ENCODE measurements around the gene OGDH.
"Not testable (repeated sequence)": the region's sequence is repeated elsewhere in the genome, so short reads cannot be mapped to it uniquely, and the experiment has no call there.

Gene OGDH

DNA sequence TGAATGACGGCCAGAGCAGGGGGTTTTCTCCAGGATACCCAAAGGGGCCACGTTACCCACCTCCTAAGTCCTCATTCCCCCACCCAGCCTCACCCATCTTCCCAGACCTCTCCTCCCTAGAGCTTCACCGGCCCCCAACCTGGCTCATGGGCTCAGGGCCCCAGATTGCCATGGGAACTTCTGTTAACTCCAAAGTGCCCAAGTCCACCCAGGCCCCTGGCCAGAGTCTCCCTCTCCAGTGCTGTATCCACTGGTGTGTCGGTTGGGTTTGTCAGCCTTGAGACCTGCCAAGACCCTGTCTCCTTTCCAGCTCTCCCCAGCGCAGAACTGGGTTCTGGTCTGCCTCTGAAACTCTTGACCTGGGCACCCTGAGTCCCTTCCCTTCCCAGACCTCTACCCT is 105.1 kb downstream of the OGDH start:
- DNase-seq (ENCODE audit: low spot score), result no peak
- H3K4me3 Mint-ChIP-seq, result no peak overlapping the region
- peaks cover 6% of the 10 kb centered on the region for H3K4me1 Mint-ChIP-seq (ENCODE audit: low read depth)
- no peaks in the 10 kb centered on the region for H3K9me3 Mint-ChIP-seq
- H3K27me3 Mint-ChIP-seq (ENCODE audit: low read depth), result no peaks in the 10 kb centered on the region
- peak overlapping the region; percentile 39 for H3K27ac Mint-ChIP-seq
- H3K36me3 Mint-ChIP-seq (ENCODE audit: low read depth), result peaks cover 10% of the 10 kb centered on the region

DNA sequence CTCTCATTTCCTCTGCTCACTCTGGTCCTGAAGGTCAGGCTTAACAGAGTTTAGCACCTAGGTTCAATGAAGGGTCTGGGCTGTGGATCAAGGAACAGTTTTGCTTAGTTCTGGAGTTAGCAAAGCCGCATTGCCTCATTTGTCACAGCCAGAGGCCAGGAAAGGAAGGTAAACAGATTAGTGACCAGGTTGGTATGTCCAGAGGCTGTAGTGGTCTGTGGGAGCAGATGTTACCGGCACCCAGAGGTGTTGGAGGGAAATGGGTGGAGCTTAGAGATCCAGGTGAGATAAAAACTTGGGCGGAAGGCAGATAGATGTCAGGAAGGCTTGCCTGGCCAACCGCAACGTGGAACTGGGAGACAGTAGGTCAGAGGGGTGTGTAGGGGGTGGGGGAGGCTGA is 105.6 kb downstream of the OGDH start:
- no peak overlapping the region for H3K4me3 Mint-ChIP-seq
- no peaks in the 10 kb centered on the region for H3K27me3 Mint-ChIP-seq (ENCODE audit: low read depth)
- H3K27ac Mint-ChIP-seq, result peak overlapping the region; percentile 39
- H3K36me3 Mint-ChIP-seq (ENCODE audit: low read depth), result peaks cover 10% of the 10 kb centered on the region
- peaks cover 6% of the 10 kb centered on the region for H3K4me1 Mint-ChIP-seq (ENCODE audit: low read depth)
- DNase-seq (ENCODE audit: low spot score), result no peak
- no peaks in the 10 kb centered on the region for H3K9me3 Mint-ChIP-seq

DNA sequence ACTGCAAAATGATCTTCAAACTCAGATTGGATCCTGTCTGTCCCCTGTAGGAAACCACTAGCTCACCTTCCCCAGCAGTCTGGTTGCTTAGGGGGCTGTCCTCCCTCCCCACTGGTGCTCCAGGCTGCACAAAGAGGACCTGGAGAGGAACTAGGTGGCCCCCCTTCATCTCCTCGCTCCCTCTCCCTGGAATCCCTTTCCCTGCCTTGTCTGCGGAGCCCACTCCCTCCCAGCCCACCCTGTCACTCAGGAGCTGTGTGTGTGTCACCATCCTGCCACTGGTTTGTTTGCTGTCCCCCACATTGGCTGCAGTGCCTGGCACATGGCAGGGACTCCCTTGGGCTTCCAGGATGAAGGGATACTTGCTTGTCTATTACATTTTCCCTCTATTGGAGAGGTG is 106.7 kb downstream of the OGDH start:
- peaks cover 6% of the 10 kb centered on the region for H3K4me1 Mint-ChIP-seq (ENCODE audit: low read depth)
- no peak overlapping the region for H3K4me3 Mint-ChIP-seq
- peaks cover 5% of the 10 kb centered on the region for H3K36me3 Mint-ChIP-seq (ENCODE audit: low read depth)
- no peak overlapping the region for H3K27ac Mint-ChIP-seq
- H3K9me3 Mint-ChIP-seq, result no peaks in the 10 kb centered on the region
- no peaks in the 10 kb centered on the region for H3K27me3 Mint-ChIP-seq (ENCODE audit: low read depth)
- DNase-seq (ENCODE audit: low spot score), result no peak

DNA sequence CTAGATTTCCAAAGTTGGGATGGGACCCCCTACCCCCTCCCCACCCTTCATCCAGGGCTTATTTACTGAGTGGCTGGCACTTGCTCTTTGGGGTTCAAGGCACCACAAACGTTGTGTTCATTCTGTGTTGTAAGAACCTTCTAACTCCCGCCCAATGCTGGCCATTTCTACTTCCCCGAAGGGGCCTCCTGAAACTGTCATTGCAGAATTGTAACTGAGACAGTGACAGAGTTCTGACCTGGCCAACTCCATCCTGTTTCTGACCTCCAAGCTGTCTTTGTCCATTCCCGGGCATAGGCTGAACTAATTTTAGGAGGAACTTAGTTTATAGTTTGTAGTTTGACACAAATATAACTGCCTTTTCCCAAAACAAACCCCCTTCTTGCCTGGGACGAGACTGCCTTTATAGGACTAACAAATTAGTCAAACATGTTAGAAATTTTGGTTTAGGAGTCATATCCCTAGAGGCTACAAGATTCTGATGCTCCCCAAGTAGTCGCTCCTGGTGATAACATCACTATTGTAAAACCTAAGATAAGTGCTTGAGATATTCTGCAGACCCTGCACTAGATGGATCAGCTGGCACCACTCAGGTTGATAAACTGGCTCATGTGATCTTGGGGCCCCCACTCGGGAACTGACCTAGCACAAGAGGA is 107.4 kb downstream of the OGDH start:
- H3K36me3 Mint-ChIP-seq (ENCODE audit: low read depth), result peaks cover 5% of the 10 kb centered on the region
- H3K4me1 Mint-ChIP-seq (ENCODE audit: low read depth), result peaks cover 6% of the 10 kb centered on the region
- H3K9me3 Mint-ChIP-seq, result no peaks in the 10 kb centered on the region
- no peaks in the 10 kb centered on the region for H3K27me3 Mint-ChIP-seq (ENCODE audit: low read depth)
- H3K4me3 Mint-ChIP-seq, result no peak overlapping the region
- H3K27ac Mint-ChIP-seq, result no peak overlapping the region
- DNase-seq (ENCODE audit: low spot score), result no peak

DNA sequence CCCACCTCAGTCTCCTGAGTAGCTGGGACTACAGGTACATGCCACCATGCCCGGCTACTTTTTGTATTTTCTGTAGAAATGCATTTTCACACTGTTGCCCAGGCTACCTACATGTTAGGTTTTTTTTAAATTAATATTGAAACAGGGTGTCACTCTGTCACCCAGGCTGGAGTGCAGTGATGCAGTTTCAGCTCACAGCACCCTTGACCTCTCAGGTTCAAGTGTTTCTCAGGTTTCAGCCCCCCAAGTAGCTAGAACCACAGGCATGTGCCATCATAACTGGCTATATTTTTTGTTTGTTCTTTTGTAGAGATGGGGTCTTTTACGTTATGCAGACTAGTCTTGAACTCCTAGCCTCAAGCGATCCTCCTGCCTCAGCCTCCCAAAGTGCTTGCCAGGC is 109.8 kb downstream of the OGDH start:
- Mint-ChIP-seq H3K27me3 (ENCODE audit: low read depth) (no peaks in the 10 kb centered on the region), H3K9me3 (peaks cover 3% of the 10 kb centered on the region), H3K4me1 (ENCODE audit: low read depth) (peaks cover 5% of the 10 kb centered on the region), H3K27ac (no peak overlapping the region), H3K4me3 (no peak overlapping the region), H3K36me3 (ENCODE audit: low read depth) (no peaks in the 10 kb centered on the region)
- DNase-seq (ENCODE audit: low spot score), result no peak

DNA sequence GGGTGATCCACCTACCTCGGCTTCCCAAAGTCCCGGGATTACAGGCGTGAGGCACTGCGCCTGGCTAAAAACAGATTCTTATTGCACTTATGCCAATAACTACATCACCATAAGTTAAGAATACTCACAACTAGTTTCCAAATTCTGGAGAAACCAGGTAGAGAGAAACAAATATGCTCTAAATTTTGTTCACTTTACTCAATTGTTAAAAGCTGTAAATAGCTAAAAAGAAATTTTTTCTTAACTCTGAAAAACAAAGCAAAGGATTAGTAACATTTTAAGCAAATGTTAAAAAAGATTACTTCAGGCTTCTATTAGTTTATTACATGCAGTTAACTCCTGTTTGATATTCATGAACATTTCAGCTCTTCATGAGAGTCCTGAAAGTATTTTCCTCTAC is 113.9 kb downstream of the OGDH start:
- H3K36me3 Mint-ChIP-seq (ENCODE audit: low read depth), result no peaks in the 10 kb centered on the region
- H3K4me1 Mint-ChIP-seq (ENCODE audit: low read depth), result no peaks in the 10 kb centered on the region
- peaks cover 8% of the 10 kb centered on the region for H3K9me3 Mint-ChIP-seq
- H3K4me3 Mint-ChIP-seq, result no peak overlapping the region
- DNase-seq (ENCODE audit: low spot score), result no peak
- H3K27me3 Mint-ChIP-seq (ENCODE audit: low read depth), result no peaks in the 10 kb centered on the region
- no peak overlapping the region for H3K27ac Mint-ChIP-seq

DNA sequence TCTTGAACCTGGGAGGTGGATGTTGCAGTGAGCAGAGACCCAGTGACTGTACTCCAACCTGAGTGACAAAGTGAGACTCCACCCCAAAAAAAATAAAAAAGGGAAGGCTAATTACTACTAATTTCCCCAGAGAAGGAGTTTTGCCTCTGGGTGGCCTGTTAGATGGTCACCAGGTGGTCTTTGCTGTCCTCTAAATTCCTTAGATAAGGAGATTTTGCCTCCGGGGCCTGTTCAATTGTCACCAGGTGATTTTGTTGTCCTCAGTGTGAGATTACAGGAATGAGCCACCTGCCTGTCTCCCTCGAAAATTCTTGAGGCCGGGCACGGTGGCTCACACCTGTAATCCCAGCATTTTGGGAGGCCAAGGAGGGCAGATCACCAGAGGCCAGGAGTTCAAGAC is 117.8 kb downstream of the OGDH start:
- Mint-ChIP-seq H3K27me3 (ENCODE audit: low read depth) (peaks cover 5% of the 10 kb centered on the region), H3K36me3 (ENCODE audit: low read depth) (no peaks in the 10 kb centered on the region), H3K4me1 (ENCODE audit: low read depth) (peaks cover 2% of the 10 kb centered on the region), H3K27ac (no peak overlapping the region), H3K9me3 (peaks cover 8% of the 10 kb centered on the region), H3K4me3 (no peak overlapping the region)
- DNase-seq (ENCODE audit: low spot score), result no peak

- not testable (repeated sequence) for H3K27me3 Mint-ChIP-seq (ENCODE audit: low read depth); H3K27ac Mint-ChIP-seq; H3K4me3 Mint-ChIP-seq; H3K4me1 Mint-ChIP-seq (ENCODE audit: low read depth); H3K36me3 Mint-ChIP-seq (ENCODE audit: low read depth); DNase-seq (ENCODE audit: low spot score); H3K9me3 Mint-ChIP-seq
These were observed 119.8 kb downstream of the OGDH start for GRCh38 chr7:44726250-44726649.

GRCh38 chr7:44727158-44727936 is 120.9 kb downstream of the OGDH start:
- no peak for DNase-seq (ENCODE audit: low spot score)
- Mint-ChIP-seq H3K27ac (no peak overlapping the region), H3K36me3 (ENCODE audit: low read depth) (no peaks in the 10 kb centered on the region), H3K27me3 (ENCODE audit: low read depth) (peaks cover 5% of the 10 kb centered on the region), H3K4me1 (ENCODE audit: low read depth) (peaks cover 2% of the 10 kb centered on the region), H3K4me3 (no peak overlapping the region), H3K9me3 (no peaks in the 10 kb centered on the region)

DNA sequence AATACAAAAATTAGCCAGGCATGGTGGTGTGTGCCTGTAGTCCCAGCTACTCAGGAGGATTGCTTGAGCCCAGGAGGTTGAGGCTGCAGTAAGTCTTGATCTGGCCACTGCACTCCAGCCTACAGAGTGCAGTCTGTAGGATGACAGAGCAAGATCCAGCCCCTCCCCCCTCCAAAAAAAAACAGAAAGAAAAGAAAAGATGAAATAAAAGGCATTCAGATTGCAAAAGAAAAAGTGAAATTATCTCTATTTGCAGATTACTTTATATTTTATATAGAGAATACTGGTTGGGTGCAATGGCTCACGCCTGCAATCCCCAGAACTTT is 121.5 kb downstream of the OGDH start:
- H3K4me1 Mint-ChIP-seq (ENCODE audit: low read depth), result peaks cover 2% of the 10 kb centered on the region
- no peak for DNase-seq (ENCODE audit: low spot score)
- H3K9me3 Mint-ChIP-seq, result no peaks in the 10 kb centered on the region

DNA sequence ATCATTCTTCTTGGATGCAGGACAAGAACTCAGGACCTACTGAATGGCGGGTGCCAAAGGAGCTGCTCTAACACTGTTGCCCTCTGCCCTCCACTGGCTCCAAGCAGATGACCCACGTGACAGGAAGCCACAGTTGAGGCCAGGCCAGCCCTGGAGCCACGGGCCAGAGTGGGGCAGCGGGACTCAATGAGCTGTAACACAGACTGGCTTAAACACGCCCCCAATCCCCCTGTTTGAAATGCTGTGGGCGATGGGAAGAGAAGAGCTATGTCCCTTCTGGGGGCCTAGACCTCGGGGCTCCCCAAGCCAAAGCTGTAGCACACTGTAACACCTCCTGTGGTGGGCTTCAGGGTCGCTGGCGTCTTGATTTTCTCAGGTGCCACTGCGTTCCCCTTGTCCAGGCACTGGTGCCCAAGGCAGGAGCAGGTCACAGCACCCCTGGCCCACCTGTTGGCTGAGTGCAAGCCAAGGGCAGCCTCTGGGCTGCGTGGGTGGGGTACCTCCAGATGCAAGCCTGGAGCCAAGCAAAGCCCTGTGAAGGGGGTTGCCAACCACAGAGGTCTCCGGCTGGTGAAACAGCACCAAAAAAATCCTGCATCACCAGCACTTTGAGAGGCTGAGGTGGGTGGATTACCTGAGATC is 123.6 kb downstream of the OGDH start:
- no peak for DNase-seq (ENCODE audit: low spot score)
- H3K4me3 Mint-ChIP-seq, result no peak overlapping the region
- peaks cover 2% of the 10 kb centered on the region for H3K4me1 Mint-ChIP-seq (ENCODE audit: low read depth)
- H3K27ac Mint-ChIP-seq, result no peak overlapping the region
- peaks cover 5% of the 10 kb centered on the region for H3K27me3 Mint-ChIP-seq (ENCODE audit: low read depth)
- H3K9me3 Mint-ChIP-seq, result no peaks in the 10 kb centered on the region
- H3K36me3 Mint-ChIP-seq (ENCODE audit: low read depth), result no peaks in the 10 kb centered on the region

More for the DNA sequence above, 121.5 kb downstream of the OGDH start:
- Mint-ChIP-seq H3K27me3 (ENCODE audit: low read depth) (peaks cover 5% of the 10 kb centered on the region), H3K27ac (no peak overlapping the region), H3K36me3 (ENCODE audit: low read depth) (no peaks in the 10 kb centered on the region), H3K4me3 (no peak overlapping the region)

GRCh38 chr7:44732971-44733370 is 126.5 kb downstream of the OGDH start:
- not testable (repeated sequence) for H3K4me3 Mint-ChIP-seq; H3K27me3 Mint-ChIP-seq (ENCODE audit: low read depth); H3K4me1 Mint-ChIP-seq (ENCODE audit: low read depth); H3K9me3 Mint-ChIP-seq; DNase-seq (ENCODE audit: low spot score); H3K27ac Mint-ChIP-seq; H3K36me3 Mint-ChIP-seq (ENCODE audit: low read depth)

DNA sequence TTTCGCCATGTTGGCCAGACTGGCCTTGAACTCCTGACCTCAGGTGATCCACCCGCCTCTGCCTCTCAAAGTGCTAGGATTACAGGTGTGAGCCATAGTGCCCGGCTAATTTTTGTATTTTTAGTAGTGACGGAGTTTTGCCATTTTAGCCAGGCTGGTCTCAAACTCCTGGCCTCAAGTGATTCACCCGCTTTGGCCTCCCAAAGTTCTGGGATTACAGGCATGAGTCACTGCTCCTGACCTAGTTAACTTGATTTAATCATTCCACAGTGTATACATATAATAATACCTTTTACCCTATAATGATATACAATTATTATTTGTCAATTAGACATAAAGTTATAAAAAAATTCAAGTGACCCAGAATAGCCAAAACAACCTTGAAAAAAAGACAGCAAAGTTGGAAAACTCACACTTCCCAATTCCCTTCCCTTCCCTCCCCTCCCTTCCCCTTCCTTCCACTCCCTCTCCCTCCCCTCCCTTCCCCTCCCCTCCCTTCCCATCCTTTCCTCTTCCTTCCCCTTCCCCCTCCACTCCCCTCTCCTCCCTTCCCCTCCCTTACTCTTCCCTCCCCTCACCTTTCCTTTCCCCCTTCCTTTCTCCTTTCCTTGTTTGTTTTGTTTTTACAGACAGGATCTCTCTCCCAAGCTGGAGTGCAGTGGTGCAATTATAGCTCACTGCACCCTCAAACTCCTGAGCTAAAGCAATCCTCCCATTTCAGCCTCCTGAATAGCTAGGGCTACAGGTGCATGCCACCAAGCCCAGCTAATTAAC is 127.5 kb downstream of the OGDH start:
- peaks cover 9% of the 10 kb centered on the region for H3K4me1 Mint-ChIP-seq (ENCODE audit: low read depth)
- DNase-seq (ENCODE audit: low spot score), result no peak
- no peaks in the 10 kb centered on the region for H3K36me3 Mint-ChIP-seq (ENCODE audit: low read depth)
- no peak overlapping the region for H3K4me3 Mint-ChIP-seq
- no peak overlapping the region for H3K27ac Mint-ChIP-seq
- H3K9me3 Mint-ChIP-seq, result no peaks in the 10 kb centered on the region
- H3K27me3 Mint-ChIP-seq (ENCODE audit: low read depth), result no peaks in the 10 kb centered on the region
